B cell (primary cell): ENCODE data around the gene TSSK6. TPM values are rescaled to one million over a fixed set of nuclear protein-coding genes. Genes with fewer than 3 reads are reported as not detected.

Experiments
- ATAC-seq: fragments of 200-7000 bp; cut with Tn5 transposase; one replicate; pipeline ENCODE4 v1.10.0; 2021; ENCODE audit warnings: low read depth, mild to moderate bottlenecking, moderate number of reproducible peaks, moderate library complexity
- CTCF ChIA-PET: fragments of 350-600 bp; sonication (Branson Sonifier 250); formaldehyde crosslinking; loops from one replicate; lab custom pipeline; 2021; ENCODE audit warnings: antibody characterized with exemption, inconsistent platforms; lab: Charles Lee
- POLR2A ChIA-PET: fragments of 350-600 bp; sonication (Branson Sonifier 250); formaldehyde crosslinking; loops from one replicate; lab custom pipeline; 2021; ENCODE audit warnings: antibody characterized with exemption; lab: Charles Lee
- DNase-seq: peaks from one replicate; pipeline ENCODE4 v3.0.0; 2013
- H2AFZ ChIP-seq: 2 replicates; pipeline ENCODE4 v1.6.1; 2012; ENCODE audit warnings: mild to moderate bottlenecking, low read depth, low read length; ENCODE audit not compliant: insufficient read depth, poor library complexity, severe bottlenecking
- H3K27ac ChIP-seq, 2 donors: 1 replicate in 1 of 2; 2 replicates in 1 of 2; pipeline ENCODE4 v1.5.1; 2012 to 2013; ENCODE audit warnings: low read length in 2 of 2, mild to moderate bottlenecking in 2 of 2, moderate library complexity in 1 of 2
- H3K27me3 ChIP-seq, 4 experiments: fragments of 200-600 bp in 1 of 4; sonication (generic) in 1 of 4; replicated peaks in 1 of 4; 1 replicate in 2 of 4; 2 replicates in 2 of 4; pipeline versions ENCODE4 v1.6.1 to v1.7.0; 2013 to 2016; ENCODE audit warnings: low read length in 3 of 4, mild to moderate bottlenecking in 2 of 4, mixed read lengths in 1 of 4, moderate library complexity in 1 of 4; ENCODE audit not compliant: insufficient read depth in 4 of 4, control insufficient read depth in 3 of 4; ENCODE audit errors: control extremely low read depth in 1 of 4
- H3K36me3 ChIP-seq, 2 experiments: replicated peaks in 1 of 2; 1 replicate in 1 of 2; 2 replicates in 1 of 2; pipeline versions ENCODE4 v1.6.1 to v1.7.1; 2013; ENCODE audit warnings: low read length in 1 of 2; ENCODE audit not compliant: insufficient read depth in 2 of 2, control insufficient read depth in 1 of 2; ENCODE audit errors: control extremely low read depth in 1 of 2, extremely low read depth in 1 of 2
- H3K4me1 ChIP-seq, 2 donors: fragments of 200-600 bp in 1 of 2; sonication (generic) in 1 of 2; 1 replicate in 1 of 2; 2 replicates in 1 of 2; pipeline versions ENCODE4 v1.5.1 to v1.6.1; 2013 to 2017; ENCODE audit warnings: low read length in 2 of 2; ENCODE audit not compliant: control insufficient read depth in 2 of 2, insufficient read depth in 2 of 2
- H3K4me2 ChIP-seq: replicated peaks from 2 replicates; pipeline ENCODE3; 2012; ENCODE audit warnings: mild to moderate bottlenecking, low read depth, low read length; ENCODE audit not compliant: poor library complexity, severe bottlenecking
- H3K4me3 ChIP-seq, 5 experiments: fragments of 200-600 bp in 1 of 5; sonication (generic) in 1 of 5; 1 replicate in 3 of 5; 2 replicates in 2 of 5; pipeline versions ENCODE4 v1.5.1 to v1.7.0; 2011 to 2016; ENCODE audit warnings: low read length in 4 of 5, mild to moderate bottlenecking in 4 of 5, low read depth in 2 of 5, control low read depth in 1 of 5, moderate library complexity in 1 of 5; ENCODE audit not compliant: insufficient read depth in 1 of 5; ENCODE audit errors: control extremely low read depth in 1 of 5, extremely low read depth in 1 of 5
- H3K79me2 ChIP-seq: fragments of 200-600 bp; sonication (generic); one replicate; pipeline ENCODE4 v1.6.0; 2016; ENCODE audit warnings: low read length; ENCODE audit not compliant: control insufficient read depth, insufficient read depth
- H3K9ac ChIP-seq: fragments of 200-600 bp; sonication (generic); 2 replicates; pipeline ENCODE4 v1.6.1; 2017; ENCODE audit warnings: mild to moderate bottlenecking, low read length, moderate library complexity
- H3K9me3 ChIP-seq, 3 donors: one replicate each; pipeline versions ENCODE4 v1.6.1 to v1.7.1; 2013; ENCODE audit warnings: low read length in 2 of 3; ENCODE audit not compliant: control insufficient read depth in 2 of 3, insufficient read depth in 1 of 3; ENCODE audit errors: control extremely low read depth in 1 of 3
- H4K20me1 ChIP-seq: 2 replicates; pipeline ENCODE4 v1.6.0; 2012; ENCODE audit warnings: mild to moderate bottlenecking, low read length; ENCODE audit not compliant: insufficient read depth, control insufficient read depth, poor library complexity, severe bottlenecking
- H3K27ac Mint-ChIP-seq: one replicate; pipeline ENCODE4 v1.8.0; 2021; ENCODE audit warnings: mixed read lengths
- H3K27me3 Mint-ChIP-seq: one replicate; pipeline ENCODE4 v1.8.0; 2021; ENCODE audit warnings: mixed read lengths
- H3K4me1 Mint-ChIP-seq: one replicate; pipeline ENCODE4 v1.8.0; 2021; ENCODE audit warnings: mixed read lengths
- H3K4me3 Mint-ChIP-seq: one replicate; pipeline ENCODE4 v1.8.0; 2021; ENCODE audit warnings: mixed read lengths
- H3K9me3 Mint-ChIP-seq: one replicate; pipeline ENCODE4 v1.8.0; 2022; ENCODE audit warnings: mixed read lengths; ENCODE audit not compliant: insufficient read depth
- EZH2 ChIP-seq: IDR thresholded peaks from 2 replicates; pipeline ENCODE4 v1.6.1; 2012; ENCODE audit warnings: borderline replicate concordance, low read depth, mild to moderate bottlenecking, moderate library complexity, low read length; ENCODE audit not compliant: insufficient read depth, poor library complexity, severe bottlenecking
- WGBS: methylation state at CpG from one replicate; pipeline ENCODE4 v1.1.5; 2013; ENCODE audit warnings: missing lambda C conversion rate; ENCODE audit not compliant: insufficient coverage; 5-methylcytosine and 5-hydroxymethylcytosine counted together
- intact Hi-C: fragments of 100-400 bp; cut with micrococcal nuclease; formaldehyde crosslinking; loops from one replicate; pipeline ENCODE4 v1.10.0; 2022
- polyA plus RNA-seq: library from polyadenylated mRNA; depleted of rRNA; stranded (reverse); fragments of >200 nt; gene quantifications from 2 replicates; pipeline ENCODE4 v1.2.3, GENCODE V29; 2012
- total RNA-seq, 2 donors: library from RNA; stranded (reverse); fragments of 120-200 nt in 1 of 2; gene quantifications; 1 replicate in 1 of 2; 2 replicates in 1 of 2; pipeline versions ENCODE4 v1.2.3 to v1.2.4, GENCODE V29; 2013 to 2022
- TF ChIP-seq, protein P1 (sequence below): fragments of 200-600 bp; IDR thresholded peaks from one replicate; pipeline ENCODE4 v1.8.0; 2022; ENCODE audit warnings: antibody characterized with exemption, mild to moderate bottlenecking

The TSSK6 gene
- total and polyA plus RNA-seq, 2 donors (not counting 1 experiment from before 2014, with no cell fraction given): 8.9 to 9.6 TPM

DNA sequence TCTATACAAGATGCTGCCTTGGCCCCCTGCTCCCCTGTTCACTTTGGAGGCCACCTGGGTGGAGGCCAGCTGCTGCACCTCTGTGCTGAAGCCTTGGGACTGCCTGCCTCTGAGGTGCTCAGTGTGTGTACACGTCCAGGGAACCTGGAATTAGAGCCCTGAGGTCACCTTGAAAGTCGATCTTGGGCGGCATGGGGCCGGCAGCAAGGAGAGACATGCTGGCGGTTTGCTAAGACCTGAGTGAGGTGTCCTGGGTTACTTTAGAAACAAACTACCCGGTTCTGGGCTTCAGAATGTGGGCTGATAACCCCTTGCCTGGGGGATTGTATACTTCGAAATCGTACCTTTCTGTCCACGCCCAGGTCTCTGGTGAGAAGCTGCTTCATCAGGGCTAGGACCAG lies 25.5 kb downstream of the TSSK6 start:
- peak overlapping the region; percentile 98 for H3K27ac Mint-ChIP-seq
- no peaks in the 10 kb centered on the region for H3K9me3 Mint-ChIP-seq
- CTCF ChIA-PET: interaction anchor here (0.5 to 9.6 kb wide), 26 partner anchors 8 to 437 kb away, joined by 3 to 301 read pairs (median 5); partner anchors contain the start of genes GATAD2A and MEF2B
- no peak for ATAC-seq
- no peak for DNase-seq
- WGBS: 87% methylated on average over 9 of the region's 9 CpGs
- intact Hi-C loops: loop anchor here (1.0 to 5.0 kb wide), 4 partner anchors 48 to 170 kb away; partner anchors contain the start of genes GATAD2A, MAU2 and SUGP1
- peak overlapping the region in 1 of 5 experiments; percentile 32 for H3K4me3 ChIP-seq
- POLR2A ChIA-PET: interaction anchor here (0.6 to 3.0 kb wide), 6 partner anchors 20 to 125 kb away, joined by 3 to 13 read pairs (median 6); partner anchors contain the start of gene GATAD2A
- peaks cover 74% of the 10 kb centered on the region for H3K79me2 ChIP-seq
- H3K27me3 ChIP-seq: no peaks in the 10 kb centered on the region
- peaks cover 0 to 37% of the 10 kb centered on the region in 2 experiments for H3K36me3 ChIP-seq
- no peaks in the 10 kb centered on the region for H3K27me3 Mint-ChIP-seq
- H3K4me1 Mint-ChIP-seq: peaks cover 54% of the 10 kb centered on the region
- TF ChIP-seq, protein P1, sequence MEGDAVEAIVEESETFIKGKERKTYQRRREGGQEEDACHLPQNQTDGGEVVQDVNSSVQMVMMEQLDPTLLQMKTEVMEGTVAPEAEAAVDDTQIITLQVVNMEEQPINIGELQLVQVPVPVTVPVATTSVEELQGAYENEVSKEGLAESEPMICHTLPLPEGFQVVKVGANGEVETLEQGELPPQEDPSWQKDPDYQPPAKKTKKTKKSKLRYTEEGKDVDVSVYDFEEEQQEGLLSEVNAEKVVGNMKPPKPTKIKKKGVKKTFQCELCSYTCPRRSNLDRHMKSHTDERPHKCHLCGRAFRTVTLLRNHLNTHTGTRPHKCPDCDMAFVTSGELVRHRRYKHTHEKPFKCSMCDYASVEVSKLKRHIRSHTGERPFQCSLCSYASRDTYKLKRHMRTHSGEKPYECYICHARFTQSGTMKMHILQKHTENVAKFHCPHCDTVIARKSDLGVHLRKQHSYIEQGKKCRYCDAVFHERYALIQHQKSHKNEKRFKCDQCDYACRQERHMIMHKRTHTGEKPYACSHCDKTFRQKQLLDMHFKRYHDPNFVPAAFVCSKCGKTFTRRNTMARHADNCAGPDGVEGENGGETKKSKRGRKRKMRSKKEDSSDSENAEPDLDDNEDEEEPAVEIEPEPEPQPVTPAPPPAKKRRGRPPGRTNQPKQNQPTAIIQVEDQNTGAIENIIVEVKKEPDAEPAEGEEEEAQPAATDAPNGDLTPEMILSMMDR: no peak
- no peak for TF ChIP-seq EZH2
- H3K27ac ChIP-seq: peak overlapping the region; percentile 79 to 81
- peaks cover 35 to 50% of the 10 kb centered on the region in 2 donors for H3K4me1 ChIP-seq
- H4K20me1 ChIP-seq: peaks cover 7% of the 10 kb centered on the region
- H3K4me2 ChIP-seq: peak overlapping the region; percentile 64
- H3K9me3 ChIP-seq: no peaks in the 10 kb centered on the region
- H3K4me3 Mint-ChIP-seq: peak overlapping the region; percentile 73
- no peak overlapping the region for H3K9ac ChIP-seq
- peak overlapping the region; percentile 1 for H2AFZ ChIP-seq
